OCI-LY3 (cell line): ENCODE results near the gene CACYBP.

ENCODE experiments used
- H2AFZ ChIP-seq: fragments of 200-600, 300-600 bp; shearing (Covaris generic); 2 replicates; pipeline ENCODE4 v1.6.0; 2014; ENCODE audit warnings: antibody characterized with exemption, low read depth, low read length
- H3K27ac ChIP-seq: fragments of 200-600, 300-600 bp; sonication (generic); 2 replicates; pipeline ENCODE4 v1.5.1; 2014; ENCODE audit warnings: mild to moderate bottlenecking, low read length, moderate library complexity, mixed read lengths
- H3K27me3 ChIP-seq: fragments of 200-600, 300-600 bp; sonication (generic); 2 replicates; pipeline ENCODE4 v1.6.1; 2014; ENCODE audit warnings: low read depth, low read length, mixed read lengths
- H3K36me3 ChIP-seq: fragments of 200-600, 300-600 bp; sonication (generic); replicated peaks from 2 replicates; pipeline ENCODE3; 2014; ENCODE audit warnings: low read depth, low read length, mixed read lengths
- H3K4me1 ChIP-seq: fragments of 300-600, 200-600 bp; sonication (generic); 2 replicates; pipeline ENCODE4 v1.6.1; 2014; ENCODE audit warnings: low read length, mixed read lengths
- H3K4me2 ChIP-seq: fragments of 200-600, 300-600 bp; sonication (generic); 2 replicates; pipeline ENCODE4 v1.6.1; 2014; ENCODE audit warnings: low read length, mixed read lengths
- H3K4me3 ChIP-seq: fragments of 300-600, 200-600 bp; sonication (generic); 2 replicates; pipeline ENCODE4 v1.5.1; 2014; ENCODE audit warnings: antibody characterized with exemption, mild to moderate bottlenecking, low read length, moderate library complexity
- H3K79me2 ChIP-seq: fragments of 300-600, 200-600 bp; shearing (Covaris generic); 2 replicates; pipeline ENCODE4 v1.6.1; 2014; ENCODE audit warnings: mild to moderate bottlenecking, low read length, mixed read lengths
- H3K9ac ChIP-seq: fragments of 300-600, 200-600 bp; shearing (Covaris generic); 2 replicates; pipeline ENCODE4 v1.6.0; 2014; ENCODE audit warnings: mild to moderate bottlenecking, low read length, moderate library complexity
- H3K9me3 ChIP-seq: fragments of 200-600, 300-600 bp; shearing (Covaris generic); 2 replicates; pipeline ENCODE4 v1.6.1; 2014; ENCODE audit warnings: low read length, mixed read lengths; ENCODE audit not compliant: insufficient read depth
- H4K20me1 ChIP-seq: fragments of 200-600, 300-600 bp; sonication (generic); 2 replicates; pipeline ENCODE4 v1.6.1; 2016; ENCODE audit warnings: low read length, mixed read lengths; ENCODE audit not compliant: insufficient read depth
- EZH2phosphoT487 ChIP-seq: fragments of 200-600 bp; shearing (Covaris generic); IDR thresholded peaks from 2 replicates; pipeline ENCODE4 v1.6.1; 2018; ENCODE audit warnings: antibody characterized with exemption, mixed run types, low read depth
- TF ChIP-seq, protein P1 (sequence below): fragments of 200-600, 300-600 bp; sonication (generic); IDR thresholded peaks from 2 replicates; pipeline ENCODE4 v1.5.1; 2014; ENCODE audit warnings: antibody characterized with exemption, low read length, low read depth

Gene CACYBP

DNA sequence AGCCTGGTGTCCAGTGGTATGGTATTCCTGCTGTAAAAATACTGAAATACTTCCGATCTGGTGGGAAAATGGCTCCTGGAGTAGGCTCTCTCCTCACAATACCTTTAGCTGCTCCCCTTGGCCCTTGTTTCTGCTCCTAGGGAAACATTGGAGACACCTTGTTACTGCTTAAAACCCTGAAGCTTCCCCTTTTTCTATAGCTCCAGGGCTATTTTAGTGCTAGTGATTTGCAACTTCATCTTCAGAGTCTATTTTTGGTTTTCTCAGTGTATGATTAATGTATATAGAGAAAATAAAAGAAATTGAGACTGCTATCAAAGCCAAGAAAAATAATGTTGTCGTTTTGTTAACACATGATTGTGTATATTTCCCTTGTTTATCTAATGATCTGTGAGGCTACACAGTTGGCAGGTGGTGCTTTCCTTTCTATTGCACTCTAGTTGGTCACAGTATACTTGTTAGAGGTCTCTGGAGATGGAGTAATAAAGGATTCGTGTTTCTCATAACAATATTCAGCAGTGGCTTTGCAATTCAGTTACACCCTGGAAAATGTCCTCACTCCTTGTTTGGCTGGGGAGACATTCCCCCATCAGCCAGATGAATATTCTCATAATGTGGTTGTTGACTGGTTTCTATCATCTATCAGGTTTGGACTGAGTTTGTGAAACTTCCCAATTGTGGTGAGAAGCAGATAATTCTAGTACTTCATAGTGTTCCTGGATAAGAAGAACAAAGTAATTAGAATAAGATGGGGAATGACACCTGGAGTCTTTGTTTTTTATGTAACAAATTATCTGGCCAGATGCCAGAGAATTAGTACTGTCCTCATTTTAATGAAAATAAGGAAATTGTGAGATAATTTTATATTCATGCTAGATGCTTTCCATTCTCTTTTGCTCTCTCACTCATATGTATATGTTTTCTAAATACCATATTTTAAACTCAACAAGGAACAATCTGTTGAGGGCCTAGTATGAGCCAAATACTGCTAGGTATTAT lies 44.8 kb upstream of the CACYBP start:
- H3K4me2 ChIP-seq, result peak overlapping the region; percentile 82
- TF ChIP-seq, protein P1, sequence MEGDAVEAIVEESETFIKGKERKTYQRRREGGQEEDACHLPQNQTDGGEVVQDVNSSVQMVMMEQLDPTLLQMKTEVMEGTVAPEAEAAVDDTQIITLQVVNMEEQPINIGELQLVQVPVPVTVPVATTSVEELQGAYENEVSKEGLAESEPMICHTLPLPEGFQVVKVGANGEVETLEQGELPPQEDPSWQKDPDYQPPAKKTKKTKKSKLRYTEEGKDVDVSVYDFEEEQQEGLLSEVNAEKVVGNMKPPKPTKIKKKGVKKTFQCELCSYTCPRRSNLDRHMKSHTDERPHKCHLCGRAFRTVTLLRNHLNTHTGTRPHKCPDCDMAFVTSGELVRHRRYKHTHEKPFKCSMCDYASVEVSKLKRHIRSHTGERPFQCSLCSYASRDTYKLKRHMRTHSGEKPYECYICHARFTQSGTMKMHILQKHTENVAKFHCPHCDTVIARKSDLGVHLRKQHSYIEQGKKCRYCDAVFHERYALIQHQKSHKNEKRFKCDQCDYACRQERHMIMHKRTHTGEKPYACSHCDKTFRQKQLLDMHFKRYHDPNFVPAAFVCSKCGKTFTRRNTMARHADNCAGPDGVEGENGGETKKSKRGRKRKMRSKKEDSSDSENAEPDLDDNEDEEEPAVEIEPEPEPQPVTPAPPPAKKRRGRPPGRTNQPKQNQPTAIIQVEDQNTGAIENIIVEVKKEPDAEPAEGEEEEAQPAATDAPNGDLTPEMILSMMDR, result no peak
- no peak for TF ChIP-seq EZH2phosphoT487
- H2AFZ ChIP-seq, result no peak overlapping the region
- H3K27ac ChIP-seq, result no peak overlapping the region
- peaks cover 7% of the 10 kb centered on the region; the same call in 1 of the 2 replicates for H4K20me1 ChIP-seq
- peaks cover 3% of the 10 kb centered on the region for H3K36me3 ChIP-seq
- H3K4me1 ChIP-seq, result peaks cover 32% of the 10 kb centered on the region
- no peaks in the 10 kb centered on the region for H3K9me3 ChIP-seq
- H3K79me2 ChIP-seq, result no peaks in the 10 kb centered on the region
- H3K27me3 ChIP-seq, result no peaks in the 10 kb centered on the region
- no peak overlapping the region for H3K9ac ChIP-seq
- no peak overlapping the region for H3K4me3 ChIP-seq

DNA sequence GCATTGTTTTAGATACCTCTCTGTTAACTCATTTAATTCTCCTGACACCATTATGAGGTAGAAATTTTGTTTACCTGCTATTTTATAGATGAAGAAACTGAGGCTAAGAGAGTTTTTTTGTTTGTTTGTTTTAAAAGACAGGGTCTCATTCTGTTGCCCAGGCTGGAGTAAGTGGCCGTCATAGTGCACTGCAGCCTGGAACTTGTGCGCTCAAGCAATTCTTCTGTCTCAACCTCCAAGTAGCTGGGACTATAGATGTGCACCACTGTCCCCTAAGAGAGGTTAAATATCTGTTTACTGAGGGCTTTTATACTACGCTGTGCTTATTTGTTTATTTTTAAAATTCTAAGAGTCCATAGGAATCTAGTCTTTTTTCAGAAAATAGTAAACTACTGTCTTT lies 43.7 kb upstream of the CACYBP start:
- Histone ChIP-seq H4K20me1 (peaks cover 7% of the 10 kb centered on the region; the same call in 1 of the 2 replicates), H3K27me3 (no peaks in the 10 kb centered on the region), H3K79me2 (no peaks in the 10 kb centered on the region), H3K4me3 (no peak overlapping the region), H3K9me3 (no peaks in the 10 kb centered on the region), H3K4me2 (no peak overlapping the region), H3K36me3 (peaks cover 3% of the 10 kb centered on the region), H3K9ac (no peak overlapping the region), H2AFZ (no peak overlapping the region), H3K27ac (no peak overlapping the region), H3K4me1 (peaks cover 32% of the 10 kb centered on the region)
- no peak for TF ChIP-seq EZH2phosphoT487
- TF ChIP-seq, protein P1, result no peak

DNA sequence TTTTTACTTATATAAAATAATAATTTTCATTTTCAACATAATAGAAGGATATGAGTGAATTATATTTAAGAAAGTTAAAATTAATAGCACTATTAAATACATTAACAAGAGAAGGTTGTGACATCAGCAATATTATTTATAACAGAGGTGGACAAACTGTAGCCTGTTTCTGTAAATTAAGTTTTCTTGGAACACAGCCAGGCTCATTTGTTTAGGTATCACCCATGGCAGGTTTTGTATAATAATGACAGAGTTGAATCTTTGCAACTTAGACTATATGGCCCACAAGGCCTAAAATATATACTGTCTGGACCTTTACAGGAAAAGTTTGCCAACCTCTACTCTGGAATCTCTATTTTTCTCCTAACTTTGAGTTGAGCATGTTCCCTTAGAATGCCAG lies 42.8 kb upstream of the CACYBP start:
- Histone ChIP-seq H3K36me3 (peaks cover 3% of the 10 kb centered on the region), H3K4me2 (no peak overlapping the region), H2AFZ (no peak overlapping the region), H3K79me2 (no peaks in the 10 kb centered on the region), H3K9me3 (no peaks in the 10 kb centered on the region), H3K27me3 (no peaks in the 10 kb centered on the region), H4K20me1 (peaks cover 7% of the 10 kb centered on the region; the same call in 1 of the 2 replicates), H3K9ac (no peak overlapping the region), H3K4me3 (no peak overlapping the region), H3K4me1 (peaks cover 32% of the 10 kb centered on the region), H3K27ac (no peak overlapping the region)
- TF ChIP-seq, protein P1, result no peak

DNA sequence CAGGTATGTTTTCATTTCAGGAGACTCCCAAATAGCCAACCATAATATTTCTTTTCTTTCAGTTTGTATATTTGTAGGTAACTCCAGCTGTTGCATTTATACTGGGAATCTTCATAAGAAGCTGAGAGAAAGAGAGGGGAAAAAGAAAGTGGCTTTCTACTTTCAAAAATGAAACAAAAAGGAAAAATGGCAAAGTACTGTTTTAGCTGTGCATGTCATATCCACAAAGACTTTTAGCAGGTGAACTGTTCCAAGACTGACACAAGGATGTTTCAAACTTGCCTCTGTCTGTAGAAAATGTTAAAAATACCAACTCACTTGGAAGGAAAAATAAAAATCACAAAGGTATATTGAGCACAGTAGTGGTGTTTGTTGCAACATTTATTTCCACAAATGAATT lies 41.9 kb upstream of the CACYBP start:
- Histone ChIP-seq H3K4me3 (no peak overlapping the region), H3K9ac (no peak overlapping the region), H3K4me1 (peaks cover 26% of the 10 kb centered on the region), H4K20me1 (peaks cover 7% of the 10 kb centered on the region; the same call in 1 of the 2 replicates), H3K27me3 (no peaks in the 10 kb centered on the region), H3K9me3 (no peaks in the 10 kb centered on the region), H2AFZ (no peak overlapping the region), H3K4me2 (no peak overlapping the region), H3K27ac (no peak overlapping the region), H3K36me3 (peaks cover 3% of the 10 kb centered on the region), H3K79me2 (no peaks in the 10 kb centered on the region)
- TF ChIP-seq, protein P1, result no peak
- no peak for TF ChIP-seq EZH2phosphoT487
